ENCODE results near the gene PRMT9.

- TF ChIP-seq, protein P1, sequence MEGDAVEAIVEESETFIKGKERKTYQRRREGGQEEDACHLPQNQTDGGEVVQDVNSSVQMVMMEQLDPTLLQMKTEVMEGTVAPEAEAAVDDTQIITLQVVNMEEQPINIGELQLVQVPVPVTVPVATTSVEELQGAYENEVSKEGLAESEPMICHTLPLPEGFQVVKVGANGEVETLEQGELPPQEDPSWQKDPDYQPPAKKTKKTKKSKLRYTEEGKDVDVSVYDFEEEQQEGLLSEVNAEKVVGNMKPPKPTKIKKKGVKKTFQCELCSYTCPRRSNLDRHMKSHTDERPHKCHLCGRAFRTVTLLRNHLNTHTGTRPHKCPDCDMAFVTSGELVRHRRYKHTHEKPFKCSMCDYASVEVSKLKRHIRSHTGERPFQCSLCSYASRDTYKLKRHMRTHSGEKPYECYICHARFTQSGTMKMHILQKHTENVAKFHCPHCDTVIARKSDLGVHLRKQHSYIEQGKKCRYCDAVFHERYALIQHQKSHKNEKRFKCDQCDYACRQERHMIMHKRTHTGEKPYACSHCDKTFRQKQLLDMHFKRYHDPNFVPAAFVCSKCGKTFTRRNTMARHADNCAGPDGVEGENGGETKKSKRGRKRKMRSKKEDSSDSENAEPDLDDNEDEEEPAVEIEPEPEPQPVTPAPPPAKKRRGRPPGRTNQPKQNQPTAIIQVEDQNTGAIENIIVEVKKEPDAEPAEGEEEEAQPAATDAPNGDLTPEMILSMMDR (IDR thresholded peaks at IDR 0.05): no peak
- TF ChIP-seq POLR2A (IDR thresholded peaks at IDR 0.05): no peak
Observed at GRCh38 chr4:147620315-147620714, 63.6 kb downstream of the PRMT9 start.

All from right lobe of liver (tissue), 4 donors.